OCI-M2 (cell line): ENCODE data around the gene SLC45A1.

Experiments used
- DNase-seq: peaks from one replicate; lab custom pipeline; 2025; ENCODE audit not compliant: unreplicated experiment; lab: John Stamatoyannopoulos, UW

The SLC45A1 gene

DNA sequence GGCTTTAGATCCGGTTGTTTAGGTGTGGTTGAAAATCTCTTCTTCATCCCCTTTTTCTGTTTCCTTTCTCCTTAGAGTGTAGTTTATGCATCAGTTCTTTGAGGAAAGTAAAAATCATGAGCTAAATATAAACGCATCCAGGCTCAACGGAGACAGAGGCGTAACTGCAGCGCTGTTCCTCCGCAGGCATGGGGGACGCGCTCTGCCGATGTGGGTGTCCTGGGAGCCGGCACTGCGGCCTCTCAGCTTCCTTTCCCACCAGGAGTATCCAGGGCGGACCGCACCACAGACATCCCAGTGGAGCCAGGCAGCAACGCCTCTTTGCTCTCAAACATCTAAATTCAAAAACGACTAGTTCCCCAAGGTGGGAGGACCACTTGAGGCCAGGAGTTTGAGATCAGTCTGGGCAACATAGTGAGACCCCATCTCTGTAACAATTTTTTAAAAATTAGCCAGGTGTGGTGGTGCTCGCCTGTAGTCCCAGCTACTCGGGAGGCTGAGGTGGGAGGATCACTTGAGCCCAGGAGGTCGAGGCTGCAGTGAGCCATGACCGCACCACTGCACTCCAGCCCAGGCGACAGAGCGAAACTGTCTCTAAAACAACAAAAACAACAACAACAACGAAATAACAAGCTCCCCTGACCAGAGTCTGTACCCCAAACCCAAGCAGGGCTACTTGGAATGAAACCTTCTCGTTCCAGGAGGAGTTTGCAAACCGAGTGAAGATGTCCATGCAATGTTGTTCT lies 16.4 kb downstream of the SLC45A1 start:
- no peak for DNase-seq

DNA sequence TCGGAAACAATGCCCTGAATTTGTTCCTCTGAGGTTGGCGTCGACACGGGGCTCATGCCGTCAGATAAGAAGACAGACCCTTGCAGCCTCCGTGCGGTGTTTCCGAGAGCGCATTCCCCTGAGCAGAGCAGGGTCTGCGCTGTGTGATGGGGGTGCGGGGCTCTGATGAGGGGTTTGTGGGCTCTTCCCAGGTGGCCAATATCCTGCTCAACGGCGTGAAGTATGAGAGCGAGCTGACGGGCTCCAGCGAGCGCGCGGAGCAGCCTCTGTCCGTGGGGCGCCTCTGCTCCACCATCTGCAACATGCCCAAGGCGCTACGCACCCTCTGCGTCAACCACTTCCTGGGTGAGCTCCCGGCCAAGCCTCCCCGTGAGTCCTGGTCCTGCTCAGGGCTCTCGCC lies 17.3 kb downstream of the SLC45A1 start:
- DNase-seq, result no peak

DNA sequence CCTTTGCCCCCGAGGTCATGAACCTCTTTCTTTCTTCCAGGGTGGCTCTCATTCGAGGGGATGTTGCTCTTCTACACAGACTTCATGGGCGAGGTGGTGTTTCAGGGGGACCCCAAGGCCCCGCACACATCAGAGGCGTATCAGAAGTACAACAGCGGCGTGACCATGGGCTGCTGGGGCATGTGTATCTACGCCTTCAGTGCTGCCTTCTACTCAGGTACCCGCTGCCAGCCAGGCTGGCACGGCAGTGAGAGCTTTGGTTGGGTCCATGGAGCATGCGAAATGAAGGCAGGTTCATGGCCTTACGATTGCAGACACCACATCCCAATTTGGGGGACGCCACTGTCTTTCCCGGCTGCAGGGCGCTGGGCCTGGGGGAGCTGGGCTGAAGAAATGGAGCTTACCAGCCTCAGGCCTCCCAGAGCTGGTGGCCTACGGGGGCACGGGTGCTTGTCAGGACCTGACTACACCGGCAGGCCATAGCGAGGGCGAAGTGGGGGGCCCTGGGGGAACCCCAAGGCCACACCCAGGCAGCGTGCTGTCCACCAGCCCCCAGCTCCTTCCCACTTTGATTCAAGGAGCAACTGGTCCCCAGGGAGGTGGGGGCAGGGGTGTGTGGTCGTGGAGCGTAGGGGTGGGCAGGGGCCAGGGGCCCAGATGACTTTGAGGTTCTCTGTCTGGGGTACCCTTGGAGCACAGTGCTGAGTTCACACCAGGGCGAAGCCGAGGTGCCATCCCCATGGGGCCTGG lies 20.0 kb downstream of the SLC45A1 start:
- no peak for DNase-seq

DNA sequence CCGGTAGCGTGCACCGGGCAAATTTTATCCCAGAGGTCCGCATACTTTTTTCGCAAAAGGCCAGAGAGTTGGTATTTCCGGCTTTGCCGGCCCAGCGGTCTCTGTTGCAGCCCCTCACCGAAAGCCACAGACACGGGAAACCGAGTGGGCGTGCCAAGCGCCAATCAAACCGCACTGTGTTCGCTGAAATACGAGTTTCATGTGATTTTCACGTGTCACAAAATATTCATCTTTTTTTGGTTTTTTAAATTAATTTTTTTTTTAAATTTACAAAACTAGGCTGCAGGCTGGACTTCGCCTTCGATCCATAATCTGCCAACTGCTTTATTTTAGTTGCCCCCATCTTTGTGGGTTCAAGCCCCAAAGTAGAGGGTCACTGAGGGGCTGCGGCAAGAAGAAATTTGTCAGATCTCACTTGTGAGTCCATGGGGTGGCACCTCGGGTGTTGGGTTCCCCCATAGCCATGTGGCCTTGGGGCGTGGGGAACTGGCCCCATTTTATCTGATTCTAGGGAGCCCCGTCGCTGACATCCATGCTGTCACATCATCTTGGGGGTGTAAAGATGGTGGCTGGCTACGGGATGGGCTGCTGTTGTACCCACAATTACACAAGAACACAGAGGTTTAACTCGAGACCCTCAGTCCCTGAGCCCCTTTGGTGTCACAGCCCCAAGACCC lies 20.8 kb downstream of the SLC45A1 start:
- DNase-seq, result no peak

DNA sequence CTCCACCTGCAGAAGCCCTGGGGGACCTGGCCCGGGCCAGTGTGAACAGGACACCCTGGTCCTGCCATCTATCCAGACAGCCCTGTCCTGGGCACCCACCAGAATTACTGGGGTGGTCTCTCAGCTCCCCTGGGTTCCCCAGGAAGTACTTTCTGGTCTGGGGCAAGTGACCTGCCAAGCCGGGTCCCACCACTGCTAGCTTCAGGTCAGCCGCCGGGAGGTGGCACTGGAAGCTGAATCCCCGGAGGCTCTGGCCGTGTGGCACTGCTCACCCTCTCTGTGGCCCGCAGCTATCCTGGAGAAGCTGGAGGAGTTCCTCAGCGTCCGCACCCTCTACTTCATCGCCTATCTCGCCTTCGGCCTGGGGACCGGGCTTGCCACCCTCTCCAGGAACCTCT lies 21.3 kb downstream of the SLC45A1 start:
- no peak for DNase-seq

DNA sequence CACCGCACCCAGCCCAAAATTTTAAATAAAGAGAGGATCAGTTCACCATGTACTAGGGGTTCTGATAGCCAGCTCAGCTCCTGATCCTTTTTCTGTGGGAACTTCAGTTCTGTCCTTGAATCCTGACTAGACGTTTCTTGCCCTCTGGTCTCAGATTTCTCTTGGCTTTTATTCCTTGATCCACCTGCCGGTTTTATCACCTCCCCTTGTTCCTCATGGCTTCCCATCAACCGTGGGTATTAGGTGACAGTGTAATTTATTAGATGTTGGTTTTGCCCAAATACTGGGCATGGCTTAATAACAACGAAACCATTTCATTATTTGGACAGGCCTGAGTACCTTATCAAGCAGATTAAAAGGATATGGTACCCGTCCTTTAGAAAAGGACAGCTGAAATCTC lies 22.5 kb downstream of the SLC45A1 start:
- no peak for DNase-seq

DNA sequence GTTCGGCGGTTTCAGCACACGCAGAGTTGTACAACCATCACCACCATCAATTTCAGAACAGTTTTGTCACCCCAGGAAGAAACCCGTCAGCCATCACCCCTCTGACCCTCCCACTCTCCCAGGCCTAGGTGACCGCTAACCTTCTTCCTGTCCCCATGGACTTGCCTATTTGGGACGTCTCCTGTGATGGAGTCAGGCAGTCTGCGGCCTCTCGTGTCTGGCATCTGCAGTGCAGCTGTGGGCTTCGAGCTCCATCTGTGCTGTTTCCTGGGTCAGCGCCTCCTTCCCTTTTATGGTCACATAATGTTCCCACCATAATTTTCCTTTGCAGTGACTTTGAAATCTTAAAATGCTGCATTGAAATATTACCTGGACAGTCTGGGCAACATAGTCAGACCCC lies 24.4 kb downstream of the SLC45A1 start:
- no peak for DNase-seq

DNA sequence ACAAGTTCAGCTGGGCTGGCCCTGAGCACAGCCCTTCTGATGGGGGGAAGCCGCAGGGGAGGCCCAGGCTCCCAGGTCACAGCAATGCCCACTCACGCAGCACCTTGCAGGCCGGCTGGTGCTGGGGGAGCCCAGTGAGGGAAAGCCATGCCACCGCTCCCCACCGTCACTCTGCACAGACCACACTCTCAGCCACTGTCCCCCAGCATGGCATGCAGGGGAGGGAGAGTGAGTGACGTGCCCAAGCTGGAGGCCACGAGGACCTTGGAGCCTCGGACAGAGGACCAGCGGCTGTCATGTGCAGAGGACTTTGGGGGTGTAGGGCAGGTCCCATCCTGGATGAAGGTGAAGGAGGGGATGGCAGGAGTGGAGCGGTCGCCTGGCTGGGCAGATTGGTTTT lies 25.1 kb downstream of the SLC45A1 start:
- no peak for DNase-seq

DNA sequence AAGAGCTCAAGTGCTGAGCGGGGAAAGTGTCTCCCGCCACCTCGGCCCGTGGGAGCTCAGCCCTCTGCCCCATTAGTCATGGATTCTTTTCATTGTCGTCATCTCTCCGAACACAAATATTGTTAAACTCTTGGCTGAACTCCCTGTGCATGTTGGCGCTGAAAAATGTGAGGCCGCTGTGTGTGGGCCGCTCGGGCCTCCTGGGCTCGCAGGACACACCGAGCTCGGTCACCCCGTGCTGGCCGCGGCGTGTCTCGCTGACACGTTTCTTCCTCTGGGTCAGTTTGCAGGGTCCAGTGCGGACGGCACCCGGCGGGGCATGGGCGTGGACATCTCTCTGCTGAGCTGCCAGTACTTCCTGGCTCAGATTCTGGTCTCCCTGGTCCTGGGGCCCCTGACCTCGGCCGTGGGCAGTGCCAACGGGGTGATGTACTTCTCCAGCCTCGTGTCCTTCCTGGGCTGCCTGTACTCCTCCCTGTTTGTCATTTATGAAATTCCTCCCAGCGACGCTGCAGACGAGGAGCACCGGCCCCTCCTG lies 25.6 kb downstream of the SLC45A1 start:
- no peak for DNase-seq

DNA sequence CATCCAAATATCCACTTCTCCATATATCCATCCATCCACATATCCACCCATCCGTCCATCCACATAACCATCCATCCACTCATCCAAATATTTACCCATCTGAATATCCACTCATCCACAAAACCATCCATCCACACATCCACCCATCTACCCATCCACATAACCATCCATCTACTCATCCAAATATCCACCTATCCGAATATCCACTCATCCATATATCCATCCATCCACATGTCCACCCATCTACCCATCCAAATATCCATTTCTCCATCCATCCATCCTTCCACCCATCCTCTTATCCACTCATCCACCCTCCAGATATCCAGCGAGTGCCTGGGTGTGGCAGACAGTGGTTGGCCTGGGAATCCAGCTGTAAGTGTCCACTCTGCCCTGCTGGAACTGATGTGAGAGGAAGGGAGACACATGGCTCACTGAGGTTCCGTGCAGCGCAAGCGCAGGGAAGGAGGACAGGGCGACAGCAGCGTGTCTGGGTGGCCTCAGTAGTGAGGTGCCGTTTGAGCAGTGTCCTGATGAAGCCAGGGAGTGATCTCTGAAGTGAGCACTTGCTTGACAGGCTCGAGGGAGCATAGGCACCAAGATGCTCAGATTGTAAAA lies 27.1 kb downstream of the SLC45A1 start:
- DNase-seq, result no peak

DNA sequence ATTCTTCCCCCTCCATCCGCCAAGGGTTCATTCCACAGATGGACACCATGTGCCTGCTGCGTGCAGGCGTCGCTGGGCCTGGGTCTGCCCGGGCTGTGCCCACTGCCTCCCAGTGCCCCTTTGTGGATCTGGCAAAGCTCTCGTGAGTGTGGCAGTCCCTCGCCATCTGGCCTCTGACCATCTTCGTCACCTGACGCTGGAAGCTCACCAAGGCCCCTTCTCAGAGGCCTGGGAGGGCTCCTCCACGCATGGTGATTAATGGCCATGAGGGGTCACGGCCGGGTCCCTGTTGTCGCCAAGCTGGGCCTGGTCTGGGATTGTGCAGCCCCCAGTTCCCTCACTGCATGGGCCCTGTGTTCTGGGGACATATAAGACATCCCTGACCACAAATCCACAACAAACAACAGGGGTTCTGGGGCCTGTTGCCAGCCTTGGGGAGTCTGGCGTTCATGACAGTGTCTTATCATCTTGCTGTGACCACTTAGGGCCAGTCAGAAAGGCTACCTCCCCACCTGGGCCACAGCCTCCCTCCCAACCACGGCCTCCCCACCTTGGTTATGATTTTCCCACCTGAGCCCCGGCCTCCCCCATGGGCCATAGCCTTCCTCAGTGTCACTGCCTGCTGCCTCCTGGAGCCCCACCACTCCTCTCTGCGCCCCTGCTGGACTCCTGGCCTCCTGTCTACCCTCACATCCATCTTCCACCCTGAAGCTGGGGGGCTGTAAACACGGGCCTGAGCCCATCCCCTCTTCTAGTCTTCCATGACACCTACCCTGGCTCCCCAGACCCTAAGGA lies 27.9 kb downstream of the SLC45A1 start:
- DNase-seq, result no peak

DNA sequence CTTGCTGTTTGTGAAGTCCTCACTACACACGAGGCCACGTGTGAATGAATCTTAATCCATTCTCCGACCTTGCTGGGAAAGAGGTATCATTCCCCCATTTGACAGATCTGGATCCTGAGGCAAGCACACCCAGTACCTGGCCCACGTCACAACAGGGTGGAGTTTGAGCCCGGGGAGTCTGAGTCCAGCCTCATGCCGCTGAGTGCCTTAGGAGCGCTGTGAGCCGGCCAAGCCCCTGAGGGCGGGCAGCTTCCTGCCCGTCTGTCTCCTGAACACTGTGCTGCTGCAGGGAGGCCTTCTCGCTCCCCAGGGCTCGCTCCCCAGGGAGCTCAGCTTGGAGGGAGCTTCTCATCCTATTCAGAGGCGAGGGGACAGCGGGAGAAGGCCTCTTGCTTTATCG lies 29.7 kb downstream of the SLC45A1 start:
- DNase-seq, result no peak

DNA sequence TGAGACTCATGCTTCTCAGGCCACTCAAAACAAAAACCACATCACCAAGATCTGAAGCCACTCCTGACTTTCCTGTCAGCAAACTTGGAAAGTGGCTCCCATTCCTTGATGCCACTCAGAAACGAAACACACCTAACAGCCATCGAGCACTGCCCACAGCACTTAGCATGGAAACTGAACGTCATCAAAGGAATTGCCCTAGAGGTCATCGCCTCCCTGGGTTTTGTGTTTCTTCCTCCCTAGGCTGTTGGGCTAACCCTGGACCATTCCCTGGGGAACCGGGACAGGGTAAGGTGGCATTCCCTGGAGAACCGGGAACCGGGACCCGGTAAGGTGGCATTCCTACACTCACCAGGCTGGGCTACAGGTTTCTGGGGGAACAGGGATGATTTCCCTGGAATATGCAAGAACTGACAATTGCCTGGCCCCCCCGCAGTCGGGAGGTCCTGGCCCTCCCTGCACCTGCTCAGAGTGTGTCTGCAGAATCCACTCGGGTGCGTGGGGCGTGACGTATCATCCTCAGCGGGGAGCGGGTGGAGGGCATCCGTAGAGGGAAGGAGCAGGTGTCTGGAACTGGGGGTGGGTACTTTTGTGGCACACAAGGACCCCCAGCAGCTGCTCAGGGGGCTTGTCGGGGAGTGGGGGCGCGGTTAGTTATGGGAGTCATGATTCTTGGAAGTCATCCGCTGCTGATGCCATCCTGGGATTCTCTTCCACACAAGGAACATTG lies 30.3 kb downstream of the SLC45A1 start:
- DNase-seq, result no peak

DNA sequence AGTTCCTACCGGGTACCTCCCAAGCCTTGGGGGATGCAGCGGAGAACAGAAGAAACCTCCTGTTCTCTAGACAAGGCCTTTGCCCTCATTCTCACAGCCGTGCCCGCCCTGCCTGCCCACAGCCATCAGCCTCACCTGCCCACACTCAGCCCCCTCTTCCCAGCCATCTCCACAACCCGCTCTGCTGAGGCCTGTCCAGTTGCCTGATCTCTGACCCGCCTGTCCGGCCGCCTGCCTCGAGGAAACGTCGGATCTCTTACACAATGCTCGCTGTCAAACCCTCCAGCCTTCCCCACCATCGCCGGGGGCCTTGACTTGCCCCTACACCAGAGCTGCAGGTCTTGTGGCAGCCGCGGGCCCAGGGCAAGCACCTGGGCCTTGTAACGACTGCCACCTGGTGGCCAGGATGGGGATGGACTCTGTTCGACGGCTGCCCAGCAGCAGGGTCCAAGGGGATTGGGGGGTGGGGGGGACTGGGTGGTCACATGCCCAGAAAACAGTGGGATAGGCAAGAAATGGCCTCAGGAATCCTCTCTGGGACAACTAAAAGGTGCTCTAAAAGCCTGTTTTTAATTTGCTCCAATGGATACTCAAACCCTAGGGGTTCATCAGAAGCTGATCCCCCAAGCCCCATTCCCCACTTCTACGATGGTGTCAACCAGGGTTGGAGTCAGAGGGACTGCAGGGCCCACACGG lies 31.0 kb downstream of the SLC45A1 start:
- no peak for DNase-seq

DNA sequence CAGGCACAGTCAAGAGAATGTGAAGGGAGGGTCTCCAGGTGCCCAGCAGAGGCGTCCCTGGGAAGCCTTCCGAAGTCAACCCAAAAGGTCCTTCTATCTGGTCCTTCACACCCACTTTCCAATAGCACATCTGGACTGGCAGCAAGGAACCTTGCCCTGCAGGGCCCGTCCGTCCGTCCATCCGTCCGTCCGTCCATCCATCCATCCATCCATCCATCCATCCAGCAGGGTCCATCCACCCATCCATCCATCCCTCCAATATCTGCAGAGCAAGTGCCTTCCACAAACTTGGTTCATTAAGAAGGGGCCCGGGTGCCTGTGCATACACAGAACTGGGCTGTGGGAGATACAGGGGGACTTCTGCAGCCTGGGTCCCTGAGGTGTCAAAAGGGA lies 31.6 kb downstream of the SLC45A1 start:
- DNase-seq, result no peak

DNA sequence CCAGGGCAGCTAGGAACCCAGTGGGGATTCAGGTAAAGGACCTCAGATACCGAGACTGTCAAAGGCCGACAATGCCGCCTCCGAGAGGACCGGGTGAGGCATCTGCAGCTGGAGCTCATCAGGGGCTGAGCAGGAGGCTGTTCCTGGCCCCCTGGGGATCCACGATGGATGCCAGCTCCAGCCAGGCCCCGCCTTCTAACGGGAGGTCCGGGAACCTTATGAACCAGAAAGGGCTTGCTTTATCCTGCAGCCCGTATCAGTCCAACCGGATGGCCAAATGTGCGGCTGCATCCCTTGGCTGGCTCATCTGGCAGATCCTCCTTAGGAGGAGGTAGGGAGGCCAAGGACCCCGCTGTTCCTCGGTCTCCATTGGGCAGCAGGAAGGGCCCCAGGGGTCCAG lies 32.0 kb downstream of the SLC45A1 start:
- no peak for DNase-seq

DNA sequence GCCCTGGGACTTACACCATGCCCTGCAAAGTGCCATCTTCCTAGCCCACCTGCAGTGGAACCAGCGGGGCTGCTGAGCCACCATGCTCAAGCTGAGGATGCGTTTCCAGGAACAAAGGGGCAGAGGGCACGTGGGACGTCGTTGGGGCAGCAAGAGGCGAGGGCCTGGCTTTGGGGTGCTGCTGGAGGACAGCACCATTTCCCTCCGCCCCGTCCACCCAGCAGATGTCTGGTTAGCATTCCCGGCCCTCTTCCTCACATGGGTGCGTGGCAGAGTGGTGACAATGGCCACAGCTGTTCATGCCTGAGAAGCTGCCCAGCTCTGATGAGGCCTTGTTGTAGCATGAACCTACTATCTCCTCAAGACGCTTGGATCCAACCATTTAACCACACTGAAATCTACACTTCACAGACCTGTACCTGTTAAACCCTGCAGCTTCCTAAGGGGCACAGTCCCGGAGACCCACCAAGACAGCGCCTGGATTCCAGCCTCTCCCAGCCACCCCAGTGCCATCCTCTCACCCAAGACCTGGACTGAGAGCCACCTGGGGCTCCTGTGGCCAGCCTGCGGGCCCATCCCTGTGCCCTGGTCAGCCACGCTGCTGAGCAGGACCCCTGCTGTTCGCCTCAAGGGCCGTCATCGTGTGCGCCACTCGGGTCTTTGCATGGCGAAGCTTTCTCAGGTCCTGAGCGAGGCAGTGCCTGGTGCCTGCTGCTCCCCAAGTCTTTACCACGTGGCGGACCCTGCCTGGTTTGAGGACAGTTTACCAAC lies 33.2 kb downstream of the SLC45A1 start:
- no peak for DNase-seq

DNA sequence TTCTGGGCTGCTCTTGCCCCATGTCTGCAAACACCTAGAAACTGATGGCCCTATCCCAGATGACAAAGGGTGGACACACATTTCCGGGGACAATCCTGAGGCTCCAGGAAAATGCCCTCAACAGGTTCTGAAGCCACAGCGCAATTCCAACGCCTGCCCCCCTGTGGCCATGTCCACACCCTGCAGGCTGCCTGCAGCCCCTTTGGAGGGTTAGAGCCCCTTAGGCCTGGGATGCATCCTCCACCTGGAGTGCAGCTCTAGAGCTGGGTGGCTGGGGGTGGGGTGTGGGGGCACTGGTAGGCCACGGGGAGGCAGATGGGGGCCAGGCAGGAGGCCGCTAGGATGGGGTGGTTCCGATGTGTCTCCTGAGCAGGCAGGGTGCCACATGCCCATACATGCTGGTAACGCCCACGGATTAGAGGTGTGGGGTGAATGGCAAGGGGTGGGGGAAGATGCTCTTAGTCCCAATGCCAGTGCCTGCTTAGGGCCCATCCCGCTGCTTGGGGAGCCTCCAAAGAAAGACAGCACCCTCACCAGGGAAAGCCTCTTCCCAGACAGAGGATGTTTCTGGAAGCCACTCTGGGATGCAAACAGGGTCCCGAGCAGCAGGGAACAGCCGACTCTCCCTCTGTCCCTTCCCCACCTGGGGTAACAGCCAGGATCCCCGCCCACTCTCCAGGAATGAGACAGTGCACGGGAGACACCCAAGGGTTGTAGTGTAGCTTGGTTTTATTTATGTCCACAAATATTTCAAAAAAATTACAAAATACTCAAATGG lies 34.0 kb downstream of the SLC45A1 start:
- DNase-seq, result no peak
